HCT116 (cell line): ENCODE data around the gene AKT3.

Experiments used
- CBX3 ChIP-seq: IDR thresholded peaks from 2 replicates; pipeline ENCODE4 v1.6.1; 2012; ENCODE audit warnings: low read depth
- CEBPB ChIP-seq: IDR thresholded peaks from 2 replicates; pipeline ENCODE4 v1.6.1; 2012; ENCODE audit warnings: low read depth
- CTCF ChIP-seq, 3 experiments: fragments of 200-600 bp in 1 of 3; sonication (generic) in 1 of 3; IDR thresholded peaks in 2 of 3; conservative IDR thresholded peaks in 1 of 3; 2 replicates each; pipeline ENCODE4 v1.5.1; 2012 to 2017; ENCODE audit warnings: low read depth in 2 of 3, low read length in 2 of 3, antibody characterized with exemption in 1 of 3, borderline replicate concordance in 1 of 3, control low read depth in 1 of 3, mild to moderate bottlenecking in 1 of 3, mixed read lengths in 1 of 3, mixed run types in 1 of 3, moderate library complexity in 1 of 3; ENCODE audit not compliant: insufficient read depth in 1 of 3
- EZH2 ChIP-seq: fragments of 200-600 bp; sonication (generic); IDR thresholded peaks from 2 replicates; pipeline ENCODE4 v1.6.1; 2017; ENCODE audit warnings: antibody characterized with exemption, mixed run types
- POLR2AphosphoS5 ChIP-seq: IDR thresholded peaks from 2 replicates; pipeline ENCODE4 v1.6.1; 2011; ENCODE audit warnings: mild to moderate bottlenecking, low read depth, low read length, moderate library complexity
- RAD21 ChIP-seq: IDR thresholded peaks from 2 replicates; pipeline ENCODE4 v1.6.1; 2012; ENCODE audit warnings: low read depth, mild to moderate bottlenecking
- YY1 ChIP-seq: IDR thresholded peaks from 2 replicates; pipeline ENCODE4 v1.6.1; 2011; ENCODE audit warnings: low read length, low read depth, moderate library complexity, mild to moderate bottlenecking; ENCODE audit not compliant: insufficient replicate concordance; ENCODE audit errors: extremely low read depth

- TF ChIP-seq CTCF (IDR thresholded peaks at IDR 0.05 in 2 of 3, conservative IDR thresholded peaks at IDR 0.05 in 1 of 3; ENCODE audit: borderline replicate concordance in 1 of 3, insufficient read depth in 1 of 3, low read depth in 2 of 3, low read length in 2 of 3) (no peak), EZH2 (no peak), POLR2AphosphoS5 (no peak), CEBPB (no peak), RAD21 (no peak), YY1 (no peak), CBX3 (no peak)
Observed at GRCh38 chr1:243562473-243562872, 287.6 kb downstream of the AKT3 start.
